A549 (cell line): ENCODE measurements around the gene RIPOR1. TPM values are rescaled to one million over a fixed set of nuclear protein-coding genes. Genes with fewer than 3 reads are reported as not detected.

ENCODE experiments used
- ATAC-seq, 2 experiments: fragments of 200-7000 bp in 1 of 2; fragments of >200 bp in 1 of 2; cut with Nextera tagmentation in 1 of 2; cut with Tn5 transposase in 1 of 2; 3 replicates each; pipeline versions ENCODE4 v1.8.0 to v1.9.1; 2018 to 2020; ENCODE audit warnings: mild to moderate bottlenecking in 1 of 2, moderate library complexity in 1 of 2
- CTCF ChIA-PET: fragments of 300-600 bp; sonication (Branson Sonifier 250); formaldehyde crosslinking; extraction: SDS; loops from one replicate; lab custom pipeline; 2021; ENCODE audit warnings: antibody characterized with exemption, inconsistent platforms; lab: Yijun Ruan, JAX
- POLR2A ChIA-PET: fragments of 350-600 bp; formaldehyde crosslinking; extraction: SDS; loops from one replicate; lab custom pipeline; 2021; ENCODE audit warnings: antibody characterized with exemption, inconsistent platforms; lab: Yijun Ruan, JAX
- DNase-seq, 2 experiments: peaks; one replicate each; pipeline versions ENCODE4 v3.0.0 to v3.0.0-alpha.2; 2011 to 2016; ENCODE audit warnings: low read depth in 1 of 2, low spot score in 1 of 2
- FAIRE-seq: peaks from 2 replicates; lab custom pipeline; 2011; peaks lifted over from hg19 to GRCh38; lab: Jason Lieb, UNC
- H3K27ac ChIP-seq, 2 experiments: fragments of >200 bp; sonication (Bioruptor Twin); formaldehyde crosslinking; 3 replicates each; pipeline ENCODE4 v1.5.1; 2016 to 2017
- H3K4me1 ChIP-seq: fragments of >200 bp; sonication (Bioruptor Twin); formaldehyde crosslinking; 3 replicates; pipeline ENCODE4 v1.6.1; 2016
- H3K4me2 ChIP-seq: fragments of >200 bp; sonication (Bioruptor Twin); formaldehyde crosslinking; 3 replicates; pipeline ENCODE4 v1.6.1; 2016
- H3K4me3 ChIP-seq: fragments of >200 bp; sonication (Bioruptor Twin); formaldehyde crosslinking; 3 replicates; pipeline ENCODE4 v1.5.1; 2016
- H3K9me3 ChIP-seq: fragments of >200 bp; sonication (Bioruptor Twin); formaldehyde crosslinking; 3 replicates; pipeline ENCODE4 v1.6.1; 2016
- BHLHE40 ChIP-seq: IDR thresholded peaks from 2 replicates; pipeline ENCODE4 v1.6.1; 2012; ENCODE audit warnings: low read depth, low read length, inconsistent platforms
- EHF ChIP-seq: fragments of 250-450 bp; sonication (Bioruptor Pico); IDR thresholded peaks from 2 replicates; pipeline ENCODE4 v1.5.0; 2020; ENCODE audit warnings: mild to moderate bottlenecking
- FOXS1 ChIP-seq: fragments of 250-450 bp; sonication (Bioruptor Pico); IDR thresholded peaks from 2 replicates; pipeline ENCODE4 v1.5.0; 2020; ENCODE audit warnings: mild to moderate bottlenecking, moderate library complexity
- HOXA7 ChIP-seq: fragments of 250-450 bp; sonication (Bioruptor Pico); IDR thresholded peaks from 2 replicates; pipeline ENCODE4 v1.5.0; 2020; ENCODE audit warnings: mild to moderate bottlenecking, moderate library complexity
- HOXB5 ChIP-seq: fragments of 250-450 bp; sonication (Bioruptor Pico); IDR thresholded peaks from 2 replicates; pipeline ENCODE4 v1.5.0; 2020; ENCODE audit warnings: mild to moderate bottlenecking, moderate library complexity
- MAFK ChIP-seq: fragments of 450-650 bp; IDR thresholded peaks from 2 replicates; pipeline ENCODE4 v1.6.1; 2014; ENCODE audit not compliant: partially characterized antibody
- NFE2L2 ChIP-seq: fragments of 150-350 bp; conservative IDR thresholded peaks from 2 replicates; pipeline ENCODE4 v1.6.1; 2014; ENCODE audit warnings: low read length
- NPAS2 ChIP-seq: fragments of 250-450 bp; sonication (Bioruptor Pico); IDR thresholded peaks from 2 replicates; pipeline ENCODE4 v1.8.0; 2022; ENCODE audit warnings: mild to moderate bottlenecking, moderate library complexity, borderline replicate concordance
- NR3C1 ChIP-seq: fragments of >200 bp; sonication (Bioruptor Twin); formaldehyde crosslinking; IDR thresholded peaks from 3 replicates; pipeline ENCODE4 v1.6.1; 2017
- PHF8 ChIP-seq: fragments of 200-600 bp; sonication (generic); IDR thresholded peaks from 2 replicates; pipeline ENCODE4 v1.6.1; 2016; ENCODE audit warnings: low read depth, mild to moderate bottlenecking, antibody characterized with exemption, moderate library complexity, borderline replicate concordance
- RAD21 ChIP-seq, 2 experiments: fragments of >200 bp in 1 of 2; sonication (Bioruptor Twin) in 1 of 2; formaldehyde crosslinking in 1 of 2; IDR thresholded peaks in 1 of 2; conservative IDR thresholded peaks in 1 of 2; 2 replicates in 1 of 2; 3 replicates in 1 of 2; pipeline ENCODE4 v1.6.1; 2012 to 2018; ENCODE audit warnings: inconsistent platforms in 1 of 2
- RCOR1 ChIP-seq: fragments of 150-350 bp; IDR thresholded peaks from 2 replicates; pipeline ENCODE4 v1.6.1; 2014; ENCODE audit warnings: antibody characterized with exemption, low read length, low read depth
- RNF2 ChIP-seq: fragments of 200-600 bp; sonication (generic); IDR thresholded peaks from 2 replicates; pipeline ENCODE4 v1.6.1; 2016; ENCODE audit warnings: low read depth, mild to moderate bottlenecking, antibody characterized with exemption, moderate library complexity, borderline replicate concordance
- TP53 ChIP-seq: fragments of 250-450 bp; sonication (Bioruptor Pico); IDR thresholded peaks from 2 replicates; pipeline ENCODE4 v1.5.0; 2021; ENCODE audit warnings: mild to moderate bottlenecking, moderate library complexity
- ZC3H11A ChIP-seq: fragments of 450-650 bp; IDR thresholded peaks from 2 replicates; pipeline ENCODE4 v1.6.1; 2014; ENCODE audit warnings: antibody characterized with exemption, mild to moderate bottlenecking
- ZNF302 ChIP-seq: fragments of 250-450 bp; sonication (Bioruptor Pico); IDR thresholded peaks from 2 replicates; pipeline ENCODE4 v1.9.0; 2021; ENCODE audit warnings: inconsistent platforms, mild to moderate bottlenecking, moderate library complexity
- WGBS: methylation state at CpG from one replicate; pipeline ENCODE4 v1.1.6; 2017; ENCODE audit errors: missing lambda C conversion rate; 5-methylcytosine and 5-hydroxymethylcytosine counted together
- polyA plus RNA-seq, 4 experiments: library from polyadenylated mRNA; depleted of rRNA in 3 of 4; stranded (reverse); fragments of >200 nt; fragmentation: RNase III in 1 of 4; extraction: RNeasy Plus Mini Kit Qiagen cat#74134 plus additional on column Dnase treatment in 1 of 4; gene quantifications; 2 replicates in 3 of 4; 3 replicates in 1 of 4; pipeline ENCODE4 v1.2.3, GENCODE V29; 2011 to 2017
- TF ChIP-seq, protein P1 (sequence below): fragments of 200-600 bp; sonication (generic); IDR thresholded peaks from 2 replicates; pipeline ENCODE4 v1.6.1; 2016; ENCODE audit warnings: antibody characterized with exemption, mild to moderate bottlenecking, moderate library complexity
- TF ChIP-seq, protein P2 (sequence below): IDR thresholded peaks from 2 replicates; pipeline ENCODE4 v1.6.1; 2012
- TF ChIP-seq, protein P3 (sequence below): fragments of >200 bp; sonication (Bioruptor Twin); formaldehyde crosslinking; IDR thresholded peaks from 2 replicates; pipeline ENCODE4 v1.6.1; 2016
- TF ChIP-seq, protein P4 (sequence below): IDR thresholded peaks from 2 replicates; pipeline ENCODE4 v1.6.1; 2012; ENCODE audit warnings: low read depth, borderline replicate concordance
- TF ChIP-seq, protein P5 (sequence below): fragments of >200 bp; sonication (Bioruptor Twin); formaldehyde crosslinking; IDR thresholded peaks from 3 replicates; pipeline ENCODE4 v1.5.1; 2016

Gene RIPOR1
- polyA plus RNA-seq, 2 of the 4 experiments (the other 2 are of a cell fraction) = 7.2 to 23.0 TPM

DNA sequence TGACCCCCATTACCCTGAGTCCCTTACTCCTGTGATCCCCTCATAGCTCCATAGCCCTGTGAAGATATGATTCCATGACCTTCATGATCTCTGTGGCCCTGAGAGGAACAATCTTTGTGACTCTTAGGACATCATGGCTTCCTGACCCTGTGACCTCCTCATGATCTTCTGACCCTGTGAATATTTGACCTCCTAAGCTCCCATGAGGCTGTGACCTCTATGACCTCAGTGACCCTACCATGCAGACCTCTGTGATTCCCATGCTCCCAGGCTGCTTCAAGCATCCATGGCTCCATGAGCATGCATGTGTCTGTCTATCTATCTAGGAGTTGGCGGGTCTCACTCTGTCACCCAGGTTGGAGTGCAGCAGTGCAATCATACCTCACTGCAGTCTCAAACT, 12.1 kb downstream of the RIPOR1 start:
- H3K4me1 ChIP-seq = peaks cover 9% of the 10 kb centered on the region; the same call in 1 of the 3 replicates
- FAIRE-seq (no peak), DNase-seq (no peak), ATAC-seq (no peak)
- ChIA-PET CTCF (interaction anchor here (0.6 to 22.1 kb wide), 9 partner anchors 11 to 361 kb away, joined by 3 to 301 read pairs (median 6); partner anchors contain the start of genes CARMIL2 and CTCF), POLR2A (no interaction called here)
- H3K27ac ChIP-seq = no peak overlapping the region
- no peaks in the 10 kb centered on the region for H3K9me3 ChIP-seq
- 100% methylated on average over 1 of the region's 1 CpG for WGBS
- no peak overlapping the region for H3K4me2 ChIP-seq
- TF ChIP-seq EHF (no peak), MAFK (no peak), NPAS2 (no peak), ZNF302 (no peak), TP53 (CRISPR knock-in tag) (no peak), BHLHE40 (no peak), RAD21 (conservative IDR thresholded peaks at IDR 0.05 in 1 of 2, IDR thresholded peaks at IDR 0.05 in 1 of 2) (no peak), ZC3H11A (no peak)
- TF ChIP-seq, protein P1, sequence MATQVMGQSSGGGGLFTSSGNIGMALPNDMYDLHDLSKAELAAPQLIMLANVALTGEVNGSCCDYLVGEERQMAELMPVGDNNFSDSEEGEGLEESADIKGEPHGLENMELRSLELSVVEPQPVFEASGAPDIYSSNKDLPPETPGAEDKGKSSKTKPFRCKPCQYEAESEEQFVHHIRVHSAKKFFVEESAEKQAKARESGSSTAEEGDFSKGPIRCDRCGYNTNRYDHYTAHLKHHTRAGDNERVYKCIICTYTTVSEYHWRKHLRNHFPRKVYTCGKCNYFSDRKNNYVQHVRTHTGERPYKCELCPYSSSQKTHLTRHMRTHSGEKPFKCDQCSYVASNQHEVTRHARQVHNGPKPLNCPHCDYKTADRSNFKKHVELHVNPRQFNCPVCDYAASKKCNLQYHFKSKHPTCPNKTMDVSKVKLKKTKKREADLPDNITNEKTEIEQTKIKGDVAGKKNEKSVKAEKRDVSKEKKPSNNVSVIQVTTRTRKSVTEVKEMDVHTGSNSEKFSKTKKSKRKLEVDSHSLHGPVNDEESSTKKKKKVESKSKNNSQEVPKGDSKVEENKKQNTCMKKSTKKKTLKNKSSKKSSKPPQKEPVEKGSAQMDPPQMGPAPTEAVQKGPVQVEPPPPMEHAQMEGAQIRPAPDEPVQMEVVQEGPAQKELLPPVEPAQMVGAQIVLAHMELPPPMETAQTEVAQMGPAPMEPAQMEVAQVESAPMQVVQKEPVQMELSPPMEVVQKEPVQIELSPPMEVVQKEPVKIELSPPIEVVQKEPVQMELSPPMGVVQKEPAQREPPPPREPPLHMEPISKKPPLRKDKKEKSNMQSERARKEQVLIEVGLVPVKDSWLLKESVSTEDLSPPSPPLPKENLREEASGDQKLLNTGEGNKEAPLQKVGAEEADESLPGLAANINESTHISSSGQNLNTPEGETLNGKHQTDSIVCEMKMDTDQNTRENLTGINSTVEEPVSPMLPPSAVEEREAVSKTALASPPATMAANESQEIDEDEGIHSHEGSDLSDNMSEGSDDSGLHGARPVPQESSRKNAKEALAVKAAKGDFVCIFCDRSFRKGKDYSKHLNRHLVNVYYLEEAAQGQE = no peak
- TF ChIP-seq, protein P2, sequence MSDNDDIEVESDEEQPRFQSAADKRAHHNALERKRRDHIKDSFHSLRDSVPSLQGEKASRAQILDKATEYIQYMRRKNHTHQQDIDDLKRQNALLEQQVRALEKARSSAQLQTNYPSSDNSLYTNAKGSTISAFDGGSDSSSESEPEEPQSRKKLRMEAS = no peak
- TF ChIP-seq, protein P3, sequence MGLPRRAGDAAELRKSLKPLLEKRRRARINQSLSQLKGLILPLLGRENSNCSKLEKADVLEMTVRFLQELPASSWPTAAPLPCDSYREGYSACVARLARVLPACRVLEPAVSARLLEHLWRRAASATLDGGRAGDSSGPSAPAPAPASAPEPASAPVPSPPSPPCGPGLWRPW = no peak
- no peak overlapping the region for H3K4me3 ChIP-seq

DNA sequence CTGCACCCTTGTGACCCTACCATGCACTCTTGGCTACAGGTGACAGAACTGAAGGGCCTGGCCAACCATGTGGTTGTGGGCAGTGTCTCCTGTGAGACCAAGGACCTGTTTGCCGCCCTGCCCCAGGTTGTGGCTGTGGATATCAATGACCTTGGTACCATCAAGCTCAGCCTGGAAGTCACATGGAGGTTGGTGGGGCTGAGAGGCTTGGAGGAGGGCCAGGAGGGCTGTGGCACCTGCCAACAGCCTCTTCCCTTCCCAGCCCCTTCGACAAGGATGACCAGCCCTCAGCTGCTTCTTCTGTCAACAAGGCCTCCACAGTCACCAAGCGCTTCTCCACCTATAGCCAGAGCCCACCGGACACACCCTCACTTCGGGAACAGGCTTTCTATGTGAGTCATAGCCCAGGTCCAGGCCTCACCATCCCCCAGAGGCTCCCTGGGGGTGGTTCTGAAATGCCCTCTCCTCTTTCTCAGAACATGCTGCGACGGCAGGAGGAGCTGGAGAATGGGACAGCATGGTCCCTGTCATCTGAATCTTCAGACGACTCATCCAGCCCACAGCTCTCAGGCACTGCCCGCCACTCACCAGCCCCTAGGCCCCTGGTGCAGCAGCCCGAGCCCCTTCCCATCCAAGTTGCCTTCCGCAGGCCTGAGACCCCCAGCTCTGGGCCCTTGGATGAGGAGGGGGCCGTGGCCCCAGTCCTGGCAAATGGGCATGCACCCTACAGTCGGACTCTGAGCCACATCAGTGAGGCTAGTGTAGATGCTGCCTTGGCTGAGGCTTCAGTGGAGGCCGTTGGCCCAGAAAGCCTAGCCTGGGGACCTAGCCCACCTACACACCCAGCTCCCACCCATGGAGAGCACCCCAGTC, 13.0 kb downstream of the RIPOR1 start:
- POLR2A ChIA-PET = no interaction called here
- no peaks in the 10 kb centered on the region for H3K9me3 ChIP-seq
- FAIRE-seq (no peak), DNase-seq (peak; percentile 54 to 58), ATAC-seq (peak in 1 of 2 experiments; percentile 12; a peak in 3 of 6 replicates)
- CTCF ChIA-PET = interaction anchor here (0.8 to 22.1 kb wide), 8 partner anchors 10 to 131 kb away, joined by 3 to 301 read pairs (median 6); partner anchors contain the start of genes CARMIL2 and CTCF
- H3K4me3 ChIP-seq = no peak overlapping the region
- TF ChIP-seq BHLHE40 = no peak
- TF ChIP-seq RCOR1 = no peak
- TF ChIP-seq FOXS1 (CRISPR knock-in tag) = no peak
- no peak for TF ChIP-seq HOXA7 (CRISPR knock-in tag)
- TF ChIP-seq, protein P4, sequence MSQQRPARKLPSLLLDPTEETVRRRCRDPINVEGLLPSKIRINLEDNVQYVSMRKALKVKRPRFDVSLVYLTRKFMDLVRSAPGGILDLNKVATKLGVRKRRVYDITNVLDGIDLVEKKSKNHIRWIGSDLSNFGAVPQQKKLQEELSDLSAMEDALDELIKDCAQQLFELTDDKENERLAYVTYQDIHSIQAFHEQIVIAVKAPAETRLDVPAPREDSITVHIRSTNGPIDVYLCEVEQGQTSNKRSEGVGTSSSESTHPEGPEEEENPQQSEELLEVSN = no peak
- TF ChIP-seq NR3C1 = no peak
- H3K4me2 ChIP-seq = no peak overlapping the region
- H3K4me1 ChIP-seq = peaks cover 9% of the 10 kb centered on the region; the same call in 1 of the 3 replicates
- no peak overlapping the region for H3K27ac ChIP-seq
- WGBS = 76% methylated on average over 13 of the region's 14 CpGs

DNA sequence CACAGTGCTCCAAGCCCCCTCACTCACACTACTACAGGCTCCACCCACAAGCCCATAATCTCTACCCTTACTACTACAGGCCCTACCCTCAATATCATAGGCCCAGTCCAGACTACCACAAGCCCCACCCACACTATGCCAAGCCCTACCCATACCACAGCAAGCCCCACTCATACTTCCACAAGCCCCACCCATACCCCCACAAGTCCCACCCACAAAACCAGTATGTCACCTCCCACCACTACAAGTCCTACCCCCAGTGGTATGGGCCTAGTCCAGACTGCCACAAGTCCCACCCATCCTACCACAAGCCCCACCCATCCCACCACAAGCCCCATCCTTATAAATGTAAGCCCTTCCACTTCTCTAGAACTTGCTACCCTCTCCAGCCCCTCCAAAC, 13.8 kb downstream of the RIPOR1 start:
- POLR2A ChIA-PET = no interaction called here
- peak; percentile 44 to 81 for ATAC-seq
- DNase-seq = peak; percentile 83 to 86
- H3K4me3 ChIP-seq = no peak overlapping the region
- no peak overlapping the region for H3K4me2 ChIP-seq
- H3K4me1 ChIP-seq = peaks cover 9% of the 10 kb centered on the region; the same call in 1 of the 3 replicates
- H3K9me3 ChIP-seq = no peaks in the 10 kb centered on the region
- CTCF ChIA-PET = interaction anchor here (10.3 to 22.1 kb wide), 2 partner anchors 20 to 101 kb away, joined by 188 to 301 read pairs; partner anchors contain the start of gene CARMIL2
- FAIRE-seq = no peak
- no peak overlapping the region for H3K27ac ChIP-seq
- TF ChIP-seq NFE2L2 = no peak
- TF ChIP-seq PHF8 = no peak
- no peak for TF ChIP-seq NPAS2
- TF ChIP-seq RNF2 = no peak
- TF ChIP-seq HOXB5 = no peak
- TF ChIP-seq, protein P1 = no peak
- TF ChIP-seq, protein P5, sequence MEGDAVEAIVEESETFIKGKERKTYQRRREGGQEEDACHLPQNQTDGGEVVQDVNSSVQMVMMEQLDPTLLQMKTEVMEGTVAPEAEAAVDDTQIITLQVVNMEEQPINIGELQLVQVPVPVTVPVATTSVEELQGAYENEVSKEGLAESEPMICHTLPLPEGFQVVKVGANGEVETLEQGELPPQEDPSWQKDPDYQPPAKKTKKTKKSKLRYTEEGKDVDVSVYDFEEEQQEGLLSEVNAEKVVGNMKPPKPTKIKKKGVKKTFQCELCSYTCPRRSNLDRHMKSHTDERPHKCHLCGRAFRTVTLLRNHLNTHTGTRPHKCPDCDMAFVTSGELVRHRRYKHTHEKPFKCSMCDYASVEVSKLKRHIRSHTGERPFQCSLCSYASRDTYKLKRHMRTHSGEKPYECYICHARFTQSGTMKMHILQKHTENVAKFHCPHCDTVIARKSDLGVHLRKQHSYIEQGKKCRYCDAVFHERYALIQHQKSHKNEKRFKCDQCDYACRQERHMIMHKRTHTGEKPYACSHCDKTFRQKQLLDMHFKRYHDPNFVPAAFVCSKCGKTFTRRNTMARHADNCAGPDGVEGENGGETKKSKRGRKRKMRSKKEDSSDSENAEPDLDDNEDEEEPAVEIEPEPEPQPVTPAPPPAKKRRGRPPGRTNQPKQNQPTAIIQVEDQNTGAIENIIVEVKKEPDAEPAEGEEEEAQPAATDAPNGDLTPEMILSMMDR = no peak
